CD1c-positive myeloid dendritic cell (primary cell): ENCODE data around the gene TNFSF10.

Experiments
- DNase-seq: peaks from one replicate; pipeline ENCODE4 v3.0.0-alpha.2; 2016; ENCODE audit errors: extremely low spot score

The TNFSF10 gene

GRCh38 chr3:172517859-172518466, 5.3 kb downstream of the TNFSF10 start:
- peak; percentile 45 for DNase-seq

GRCh38 chr3:172516318-172517214, 6.7 kb downstream of the TNFSF10 start:
- DNase-seq: no peak

GRCh38 chr3:172515130-172515918, 7.9 kb downstream of the TNFSF10 start:
- DNase-seq: no peak

- no peak for DNase-seq
Measured at GRCh38 chr3:172514678-172515077, 8.6 kb downstream of the TNFSF10 start.

GRCh38 chr3:172513488-172513887, 9.7 kb downstream of the TNFSF10 start:
- no peak for DNase-seq

- peak; percentile 92 for DNase-seq
Measured at GRCh38 chr3:172511783-172512762, 11.2 kb downstream of the TNFSF10 start.

- no peak for DNase-seq
Measured at GRCh38 chr3:172506094-172506493, 17.1 kb downstream of the TNFSF10 start.

- DNase-seq: no peak
Measured at GRCh38 chr3:172501540-172501939, 21.7 kb downstream of the TNFSF10 start.

- peak; percentile 80 for DNase-seq
Measured at GRCh38 chr3:172490198-172490669, 33.0 kb downstream of the TNFSF10 start.

GRCh38 chr3:172478116-172478515, 45.1 kb downstream of the TNFSF10 start:
- no peak for DNase-seq

GRCh38 chr3:172476347-172476746, 46.9 kb downstream of the TNFSF10 start:
- peak; percentile 43 for DNase-seq

- no peak for DNase-seq
Measured at GRCh38 chr3:172475703-172476102, 47.5 kb downstream of the TNFSF10 start.

- no peak for DNase-seq
Measured at GRCh38 chr3:172471903-172472302, 51.3 kb downstream of the TNFSF10 start.

- no peak for DNase-seq
Measured at GRCh38 chr3:172470588-172470987, 52.6 kb downstream of the TNFSF10 start.

GRCh38 chr3:172467170-172467824, 55.9 kb downstream of the TNFSF10 start:
- DNase-seq: no peak

- DNase-seq: no peak
Measured at GRCh38 chr3:172466553-172467130, 56.6 kb downstream of the TNFSF10 start.

- DNase-seq: no peak
Measured at GRCh38 chr3:172465281-172465680, 57.9 kb downstream of the TNFSF10 start.

GRCh38 chr3:172464306-172464705, 58.9 kb downstream of the TNFSF10 start:
- no peak for DNase-seq

GRCh38 chr3:172461530-172462138, 61.6 kb downstream of the TNFSF10 start:
- peak; percentile 31 for DNase-seq

GRCh38 chr3:172456404-172456803, 66.8 kb downstream of the TNFSF10 start:
- DNase-seq: no peak
